ENCODE results near the gene LARP1.

The LARP1 gene

DNA sequence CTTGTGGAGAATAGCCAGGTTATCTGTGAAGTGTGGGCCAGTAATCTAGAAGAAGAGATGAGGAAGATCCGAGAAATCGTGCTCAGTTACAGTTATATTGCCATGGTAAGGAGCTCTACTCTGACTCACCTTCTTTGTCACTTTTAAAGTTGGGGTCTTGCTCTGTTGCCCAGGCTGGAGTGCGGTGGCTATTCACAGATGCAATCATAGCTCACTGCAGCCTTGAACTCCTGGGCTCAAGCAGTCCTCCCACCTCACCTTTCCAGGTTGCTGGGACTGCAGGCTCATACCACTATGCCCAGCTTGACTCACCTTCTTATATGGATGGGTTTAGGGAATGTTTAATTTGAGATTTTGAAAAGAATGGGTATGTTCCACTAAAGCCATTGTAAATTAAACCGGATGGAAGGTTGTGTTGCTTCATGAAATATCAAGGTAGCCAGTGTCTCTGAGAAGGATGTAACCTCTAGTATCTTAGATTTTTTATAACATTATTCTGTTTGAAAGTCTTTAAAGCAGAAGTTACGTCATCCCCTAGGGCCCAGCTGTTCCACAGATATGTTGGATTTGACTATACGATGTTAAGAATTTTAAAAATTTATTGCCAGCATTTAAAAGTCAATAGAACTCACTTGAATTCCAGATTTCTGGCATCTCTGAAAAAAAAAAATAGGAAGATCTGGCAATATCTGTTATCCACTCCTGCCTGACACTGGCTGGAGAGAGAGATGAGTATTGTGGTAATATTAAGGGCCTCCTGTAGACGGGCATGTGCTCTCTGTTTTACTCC lies 108.3 kb downstream of the LARP1 start:
- TF ChIP-seq YY1 (IDR thresholded peaks at IDR 0.05; ENCODE audit: low read depth) (no peak), EGR1 (IDR thresholded peaks at IDR 0.05) (no peak), TAF1 (IDR thresholded peaks at IDR 0.05; ENCODE audit: low read depth) (no peak), ZBTB7A (IDR thresholded peaks at IDR 0.05; ENCODE audit: low read depth) (no peak), NFIC (IDR thresholded peaks at IDR 0.05) (no peak)
- TF ChIP-seq, protein P1, sequence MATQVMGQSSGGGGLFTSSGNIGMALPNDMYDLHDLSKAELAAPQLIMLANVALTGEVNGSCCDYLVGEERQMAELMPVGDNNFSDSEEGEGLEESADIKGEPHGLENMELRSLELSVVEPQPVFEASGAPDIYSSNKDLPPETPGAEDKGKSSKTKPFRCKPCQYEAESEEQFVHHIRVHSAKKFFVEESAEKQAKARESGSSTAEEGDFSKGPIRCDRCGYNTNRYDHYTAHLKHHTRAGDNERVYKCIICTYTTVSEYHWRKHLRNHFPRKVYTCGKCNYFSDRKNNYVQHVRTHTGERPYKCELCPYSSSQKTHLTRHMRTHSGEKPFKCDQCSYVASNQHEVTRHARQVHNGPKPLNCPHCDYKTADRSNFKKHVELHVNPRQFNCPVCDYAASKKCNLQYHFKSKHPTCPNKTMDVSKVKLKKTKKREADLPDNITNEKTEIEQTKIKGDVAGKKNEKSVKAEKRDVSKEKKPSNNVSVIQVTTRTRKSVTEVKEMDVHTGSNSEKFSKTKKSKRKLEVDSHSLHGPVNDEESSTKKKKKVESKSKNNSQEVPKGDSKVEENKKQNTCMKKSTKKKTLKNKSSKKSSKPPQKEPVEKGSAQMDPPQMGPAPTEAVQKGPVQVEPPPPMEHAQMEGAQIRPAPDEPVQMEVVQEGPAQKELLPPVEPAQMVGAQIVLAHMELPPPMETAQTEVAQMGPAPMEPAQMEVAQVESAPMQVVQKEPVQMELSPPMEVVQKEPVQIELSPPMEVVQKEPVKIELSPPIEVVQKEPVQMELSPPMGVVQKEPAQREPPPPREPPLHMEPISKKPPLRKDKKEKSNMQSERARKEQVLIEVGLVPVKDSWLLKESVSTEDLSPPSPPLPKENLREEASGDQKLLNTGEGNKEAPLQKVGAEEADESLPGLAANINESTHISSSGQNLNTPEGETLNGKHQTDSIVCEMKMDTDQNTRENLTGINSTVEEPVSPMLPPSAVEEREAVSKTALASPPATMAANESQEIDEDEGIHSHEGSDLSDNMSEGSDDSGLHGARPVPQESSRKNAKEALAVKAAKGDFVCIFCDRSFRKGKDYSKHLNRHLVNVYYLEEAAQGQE (IDR thresholded peaks at IDR 0.05; ENCODE audit: low read depth): no peak

DNA sequence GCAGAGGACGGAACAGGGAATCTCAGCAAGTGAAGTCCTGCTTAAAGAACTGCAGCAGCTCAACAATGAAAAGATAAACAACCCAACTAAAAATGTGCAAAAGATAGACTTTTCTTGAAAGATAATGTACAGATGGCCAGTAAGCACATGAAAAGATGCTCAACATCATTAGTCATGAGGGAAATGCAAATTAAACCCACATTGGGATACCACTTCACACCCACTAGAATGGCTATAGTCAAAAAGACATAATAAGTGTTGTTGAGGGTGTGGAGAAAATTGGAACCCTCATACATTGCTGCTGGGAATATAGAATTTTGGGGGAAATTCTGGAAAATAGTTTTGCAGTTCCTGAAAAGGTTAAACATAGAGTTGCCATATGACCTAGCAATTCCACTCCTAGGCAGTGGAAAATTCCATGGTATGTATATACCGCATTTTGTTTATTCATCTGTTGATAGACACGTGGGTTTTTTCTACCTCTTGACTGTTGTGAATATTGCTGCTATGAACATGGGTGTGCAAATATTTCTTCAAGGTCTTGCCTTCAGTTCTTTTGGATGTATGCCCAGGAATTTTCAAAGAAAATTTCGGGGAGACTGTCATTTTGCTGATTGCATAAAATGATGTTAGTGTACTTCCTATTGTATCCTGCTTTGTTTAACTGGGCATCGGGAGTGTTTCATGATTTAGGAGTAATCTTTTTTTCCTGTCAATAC lies 110.4 kb downstream of the LARP1 start:
- TF ChIP-seq, protein P2, sequence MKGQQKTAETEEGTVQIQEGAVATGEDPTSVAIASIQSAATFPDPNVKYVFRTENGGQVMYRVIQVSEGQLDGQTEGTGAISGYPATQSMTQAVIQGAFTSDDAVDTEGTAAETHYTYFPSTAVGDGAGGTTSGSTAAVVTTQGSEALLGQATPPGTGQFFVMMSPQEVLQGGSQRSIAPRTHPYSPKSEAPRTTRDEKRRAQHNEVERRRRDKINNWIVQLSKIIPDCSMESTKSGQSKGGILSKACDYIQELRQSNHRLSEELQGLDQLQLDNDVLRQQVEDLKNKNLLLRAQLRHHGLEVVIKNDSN (IDR thresholded peaks at IDR 0.05): no peak

- TF ChIP-seq EP300 (IDR thresholded peaks at IDR 0.05; ENCODE audit: borderline replicate concordance): no peak
- no peak for TF ChIP-seq CEBPB (IDR thresholded peaks at IDR 0.05)
- TF ChIP-seq EGR1 (IDR thresholded peaks at IDR 0.05): no peak
- TF ChIP-seq CREB1 (IDR thresholded peaks at IDR 0.05; ENCODE audit: low read depth): no peak
- TF ChIP-seq TAF1 (IDR thresholded peaks at IDR 0.05; ENCODE audit: low read depth): no peak
- TF ChIP-seq, protein P1 (IDR thresholded peaks at IDR 0.05; ENCODE audit: low read depth): no peak
- TF ChIP-seq, protein P3, sequence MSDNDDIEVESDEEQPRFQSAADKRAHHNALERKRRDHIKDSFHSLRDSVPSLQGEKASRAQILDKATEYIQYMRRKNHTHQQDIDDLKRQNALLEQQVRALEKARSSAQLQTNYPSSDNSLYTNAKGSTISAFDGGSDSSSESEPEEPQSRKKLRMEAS (IDR thresholded peaks at IDR 0.05): no peak
- TF ChIP-seq TCF12 (IDR thresholded peaks at IDR 0.05; ENCODE audit: low read depth): no peak
- TF ChIP-seq, protein P2 (IDR thresholded peaks at IDR 0.05): no peak
- TF ChIP-seq TEAD4 (IDR thresholded peaks at IDR 0.05): no peak
- no peak for TF ChIP-seq RAD21 (IDR thresholded peaks at IDR 0.05; ENCODE audit: low read depth)
- no peak for TF ChIP-seq ZBTB7A (IDR thresholded peaks at IDR 0.05; ENCODE audit: low read depth)
- no peak for TF ChIP-seq NFIC (IDR thresholded peaks at IDR 0.05)
- no peak for TF ChIP-seq FOXM1 (IDR thresholded peaks at IDR 0.05; ENCODE audit: borderline replicate concordance, low read depth)
- no peak for TF ChIP-seq YY1 (IDR thresholded peaks at IDR 0.05; ENCODE audit: low read depth)
These were observed 111.7 kb downstream of the LARP1 start for GRCh38 chr5:154866841-154867240.

All from Ishikawa (cell line).